ENCODE results near the gene ANXA10.

DNA sequence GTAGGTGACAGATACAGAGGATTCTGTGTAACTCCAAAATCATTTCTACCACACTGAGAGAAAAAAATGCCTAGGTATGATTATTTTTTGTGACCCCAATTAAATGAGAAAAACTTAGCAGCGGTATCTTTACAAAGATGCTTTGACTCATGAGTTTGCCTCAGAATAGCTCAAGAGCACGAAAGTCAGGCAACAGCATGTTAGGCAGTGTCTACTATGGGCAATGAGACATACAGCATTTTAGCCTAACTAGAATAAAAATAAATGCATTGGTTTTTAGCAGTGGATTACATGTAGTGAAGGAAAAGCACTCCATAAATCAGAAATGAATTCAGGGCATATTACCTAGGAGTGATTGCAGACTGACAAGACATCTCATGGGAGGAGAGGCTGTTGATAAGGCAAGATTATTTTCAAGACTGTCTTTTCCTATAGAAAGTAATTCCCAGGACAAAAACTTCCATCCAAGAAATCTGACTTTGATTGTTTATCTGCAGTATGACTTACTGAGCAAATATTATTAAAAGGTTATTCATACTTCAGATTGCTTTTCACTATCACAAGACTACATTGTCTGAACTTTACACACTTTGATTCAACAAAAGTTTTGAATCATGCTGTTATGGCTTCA is 3.6 kb downstream of the ANXA10 start:
- TF ChIP-seq, protein P1, sequence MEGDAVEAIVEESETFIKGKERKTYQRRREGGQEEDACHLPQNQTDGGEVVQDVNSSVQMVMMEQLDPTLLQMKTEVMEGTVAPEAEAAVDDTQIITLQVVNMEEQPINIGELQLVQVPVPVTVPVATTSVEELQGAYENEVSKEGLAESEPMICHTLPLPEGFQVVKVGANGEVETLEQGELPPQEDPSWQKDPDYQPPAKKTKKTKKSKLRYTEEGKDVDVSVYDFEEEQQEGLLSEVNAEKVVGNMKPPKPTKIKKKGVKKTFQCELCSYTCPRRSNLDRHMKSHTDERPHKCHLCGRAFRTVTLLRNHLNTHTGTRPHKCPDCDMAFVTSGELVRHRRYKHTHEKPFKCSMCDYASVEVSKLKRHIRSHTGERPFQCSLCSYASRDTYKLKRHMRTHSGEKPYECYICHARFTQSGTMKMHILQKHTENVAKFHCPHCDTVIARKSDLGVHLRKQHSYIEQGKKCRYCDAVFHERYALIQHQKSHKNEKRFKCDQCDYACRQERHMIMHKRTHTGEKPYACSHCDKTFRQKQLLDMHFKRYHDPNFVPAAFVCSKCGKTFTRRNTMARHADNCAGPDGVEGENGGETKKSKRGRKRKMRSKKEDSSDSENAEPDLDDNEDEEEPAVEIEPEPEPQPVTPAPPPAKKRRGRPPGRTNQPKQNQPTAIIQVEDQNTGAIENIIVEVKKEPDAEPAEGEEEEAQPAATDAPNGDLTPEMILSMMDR (IDR thresholded peaks at IDR 0.05), result no peak
- TF ChIP-seq ZNF416 (CRISPR knock-in tag; IDR thresholded peaks at IDR 0.05) (no peak), RORB (CRISPR knock-in tag; IDR thresholded peaks at IDR 0.05) (no peak), ATF3 (CRISPR knock-in tag; conservative IDR thresholded peaks at IDR 0.05) (no peak), FOXP1 (CRISPR knock-in tag; IDR thresholded peaks at IDR 0.05; ENCODE audit: borderline replicate concordance) (no peak), TEAD1 (CRISPR knock-in tag; IDR thresholded peaks at IDR 0.05) (no peak), NR1H2 (CRISPR knock-in tag; IDR thresholded peaks at IDR 0.05) (no peak), ATF2 (CRISPR knock-in tag; IDR thresholded peaks at IDR 0.05; ENCODE audit: borderline replicate concordance, low read depth) (no peak), MLX (CRISPR knock-in tag; IDR thresholded peaks at IDR 0.05) (no peak), ESRRA (CRISPR knock-in tag; IDR thresholded peaks at IDR 0.05; ENCODE audit: borderline replicate concordance) (no peak), SP1 (CRISPR knock-in tag; conservative IDR thresholded peaks at IDR 0.05) (no peak)
- TF ChIP-seq, protein P2, sequence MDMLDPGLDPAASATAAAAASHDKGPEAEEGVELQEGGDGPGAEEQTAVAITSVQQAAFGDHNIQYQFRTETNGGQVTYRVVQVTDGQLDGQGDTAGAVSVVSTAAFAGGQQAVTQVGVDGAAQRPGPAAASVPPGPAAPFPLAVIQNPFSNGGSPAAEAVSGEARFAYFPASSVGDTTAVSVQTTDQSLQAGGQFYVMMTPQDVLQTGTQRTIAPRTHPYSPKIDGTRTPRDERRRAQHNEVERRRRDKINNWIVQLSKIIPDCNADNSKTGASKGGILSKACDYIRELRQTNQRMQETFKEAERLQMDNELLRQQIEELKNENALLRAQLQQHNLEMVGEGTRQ (CRISPR knock-in tag; IDR thresholded peaks at IDR 0.05), result no peak
- TF ChIP-seq, protein P3, sequence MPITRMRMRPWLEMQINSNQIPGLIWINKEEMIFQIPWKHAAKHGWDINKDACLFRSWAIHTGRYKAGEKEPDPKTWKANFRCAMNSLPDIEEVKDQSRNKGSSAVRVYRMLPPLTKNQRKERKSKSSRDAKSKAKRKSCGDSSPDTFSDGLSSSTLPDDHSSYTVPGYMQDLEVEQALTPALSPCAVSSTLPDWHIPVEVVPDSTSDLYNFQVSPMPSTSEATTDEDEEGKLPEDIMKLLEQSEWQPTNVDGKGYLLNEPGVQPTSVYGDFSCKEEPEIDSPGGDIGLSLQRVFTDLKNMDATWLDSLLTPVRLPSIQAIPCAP (CRISPR knock-in tag; IDR thresholded peaks at IDR 0.05), result no peak
- TF ChIP-seq, protein P4, sequence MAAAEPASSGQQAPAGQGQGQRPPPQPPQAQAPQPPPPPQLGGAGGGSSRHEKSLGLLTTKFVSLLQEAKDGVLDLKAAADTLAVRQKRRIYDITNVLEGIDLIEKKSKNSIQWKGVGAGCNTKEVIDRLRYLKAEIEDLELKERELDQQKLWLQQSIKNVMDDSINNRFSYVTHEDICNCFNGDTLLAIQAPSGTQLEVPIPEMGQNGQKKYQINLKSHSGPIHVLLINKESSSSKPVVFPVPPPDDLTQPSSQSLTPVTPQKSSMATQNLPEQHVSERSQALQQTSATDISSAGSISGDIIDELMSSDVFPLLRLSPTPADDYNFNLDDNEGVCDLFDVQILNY (CRISPR knock-in tag; IDR thresholded peaks at IDR 0.05), result no peak

Data from WTC11 (cell line).